OCI-LY1 (cell line): ENCODE results near the gene TRPM1.

ENCODE experiments used
- H2AFZ ChIP-seq: fragments of 200-600 bp; sonication (generic), shearing (Covaris generic); 2 replicates; pipeline ENCODE4 v1.6.0; 2014; ENCODE audit warnings: antibody characterized with exemption, mild to moderate bottlenecking, low read length
- H3F3A ChIP-seq: fragments of 200-600 bp; sonication (generic), shearing (Covaris generic); 2 replicates; pipeline ENCODE4 v1.6.0; 2014; ENCODE audit warnings: mild to moderate bottlenecking, antibody characterized with exemption, low read length, moderate library complexity; ENCODE audit not compliant: insufficient read depth
- H3K27ac ChIP-seq: fragments of 200-600 bp; sonication (generic); 2 replicates; pipeline ENCODE4 v1.5.1; 2014; ENCODE audit warnings: low read length, mixed run types, mild to moderate bottlenecking, low read depth; ENCODE audit not compliant: poor library complexity, severe bottlenecking
- H3K27me3 ChIP-seq: fragments of 200-600 bp; sonication (generic); 2 replicates; pipeline ENCODE4 v1.6.0; 2014; ENCODE audit warnings: antibody characterized with exemption, mild to moderate bottlenecking, low read length, moderate library complexity; ENCODE audit not compliant: insufficient read depth
- H3K36me3 ChIP-seq: fragments of 200-600 bp; sonication (generic); 2 replicates; pipeline ENCODE4 v1.6.1; 2014; ENCODE audit warnings: mild to moderate bottlenecking, antibody characterized with exemption, low read length, moderate library complexity, mixed read lengths; ENCODE audit not compliant: insufficient read depth
- H3K4me1 ChIP-seq: fragments of 200-600 bp; sonication (generic); 2 replicates; pipeline ENCODE4 v1.5.1; 2014; ENCODE audit warnings: mild to moderate bottlenecking, low read length, moderate library complexity; ENCODE audit not compliant: insufficient read depth, severe bottlenecking
- H3K4me2 ChIP-seq: fragments of 200-600 bp; sonication (generic), shearing (Covaris generic); 2 replicates; pipeline ENCODE4 v1.6.1; 2014; ENCODE audit warnings: low read length
- H3K4me3 ChIP-seq: fragments of 200-600 bp; sonication (generic); 2 replicates; pipeline ENCODE4 v1.5.1; 2014; ENCODE audit warnings: low read length, low read depth, mild to moderate bottlenecking, mixed read lengths; ENCODE audit not compliant: poor library complexity, severe bottlenecking
- H3K79me2 ChIP-seq: fragments of 200-600 bp; shearing (Covaris generic); 2 replicates; pipeline ENCODE4 v1.6.1; 2016; ENCODE audit warnings: mixed run types, low read length, mixed read lengths; ENCODE audit not compliant: insufficient read depth
- H3K9ac ChIP-seq: fragments of 200-600 bp; sonication (generic), shearing (Covaris generic); 2 replicates; pipeline ENCODE4 v1.6.1; 2014; ENCODE audit warnings: mild to moderate bottlenecking, low read length, mixed read lengths
- H3K9me2 ChIP-seq: fragments of 200-600 bp; sonication (generic), shearing (Covaris generic); 2 replicates; pipeline ENCODE4 v1.6.1; 2014; ENCODE audit warnings: low read depth, mild to moderate bottlenecking, low read length, mixed read lengths
- H3K9me3 ChIP-seq: fragments of 200-600 bp; shearing (Covaris generic); 2 replicates; pipeline ENCODE4 v1.6.1; 2014; ENCODE audit warnings: low read length, mixed read lengths
- H4K20me1 ChIP-seq: fragments of 200-600 bp; sonication (generic), shearing (Covaris generic); 2 replicates; pipeline ENCODE4 v1.6.0; 2016; ENCODE audit warnings: mild to moderate bottlenecking, low read length; ENCODE audit not compliant: insufficient read depth
- CTCF ChIP-seq: fragments of 200-600 bp; sonication (generic), shearing (Covaris generic); IDR thresholded peaks from 2 replicates; pipeline ENCODE4 v1.5.1; 2017; ENCODE audit warnings: mild to moderate bottlenecking, antibody characterized with exemption, low read length, moderate library complexity, mixed read lengths
- EZH2 ChIP-seq: fragments of 200-600 bp; sonication (generic), shearing (Covaris generic); IDR thresholded peaks from 2 replicates; pipeline ENCODE4 v1.8.0; 2017; ENCODE audit warnings: borderline replicate concordance, mixed run types, mild to moderate bottlenecking, antibody characterized with exemption, low read length, moderate library complexity, mixed read lengths

The TRPM1 gene

GRCh38 chr15:31042751-31043150 is 58.8 kb downstream of the TRPM1 start:
- H3K4me3 ChIP-seq: no peak overlapping the region
- no peaks in the 10 kb centered on the region for H4K20me1 ChIP-seq
- H3K4me2 ChIP-seq: no peak overlapping the region
- H3K27me3 ChIP-seq: no peaks in the 10 kb centered on the region; the same call in 1 of the 2 replicates
- H3K4me1 ChIP-seq: no peaks in the 10 kb centered on the region
- H3K9me3 ChIP-seq: peaks cover 5% of the 10 kb centered on the region; the same call in 1 of the 2 replicates
- H3K79me2 ChIP-seq: no peaks in the 10 kb centered on the region
- no peaks in the 10 kb centered on the region for H3F3A ChIP-seq
- no peak overlapping the region for H2AFZ ChIP-seq
- H3K9me2 ChIP-seq: no peaks in the 10 kb centered on the region
- TF ChIP-seq EZH2 (no peak), CTCF (no peak)
- no peak overlapping the region for H3K27ac ChIP-seq
- no peak overlapping the region for H3K9ac ChIP-seq
- H3K36me3 ChIP-seq: no peaks in the 10 kb centered on the region; the same call in 1 of the 2 replicates

- no peak overlapping the region for H3K9ac ChIP-seq
- H3K79me2 ChIP-seq: no peaks in the 10 kb centered on the region
- peaks cover 5% of the 10 kb centered on the region; the same call in 1 of the 2 replicates for H3K9me3 ChIP-seq
- H3K4me2 ChIP-seq: no peak overlapping the region
- H3F3A ChIP-seq: no peaks in the 10 kb centered on the region
- H3K9me2 ChIP-seq: no peaks in the 10 kb centered on the region
- no peak for TF ChIP-seq EZH2
- TF ChIP-seq CTCF: no peak
- H2AFZ ChIP-seq: no peak overlapping the region
- no peaks in the 10 kb centered on the region; the same call in 1 of the 2 replicates for H3K36me3 ChIP-seq
- H4K20me1 ChIP-seq: no peaks in the 10 kb centered on the region
- no peak overlapping the region for H3K4me3 ChIP-seq
- no peak overlapping the region for H3K27ac ChIP-seq
- H3K4me1 ChIP-seq: no peaks in the 10 kb centered on the region
- H3K27me3 ChIP-seq: no peaks in the 10 kb centered on the region; the same call in 1 of the 2 replicates
Measured at GRCh38 chr15:31041610-31042009, 59.9 kb downstream of the TRPM1 start.

- TF ChIP-seq CTCF: no peak
- no peak for TF ChIP-seq EZH2
- H3K36me3 ChIP-seq: no peaks in the 10 kb centered on the region; the same call in 1 of the 2 replicates
- no peaks in the 10 kb centered on the region for H3K79me2 ChIP-seq
- H4K20me1 ChIP-seq: no peaks in the 10 kb centered on the region
- H3K4me1 ChIP-seq: no peaks in the 10 kb centered on the region
- no peaks in the 10 kb centered on the region for H3K9me2 ChIP-seq
- H3K27me3 ChIP-seq: no peaks in the 10 kb centered on the region; the same call in 1 of the 2 replicates
- no peak overlapping the region for H2AFZ ChIP-seq
- H3K9ac ChIP-seq: no peak overlapping the region
- H3K27ac ChIP-seq: no peak overlapping the region
- H3K4me2 ChIP-seq: no peak overlapping the region
- H3K9me3 ChIP-seq: peaks cover 5% of the 10 kb centered on the region; the same call in 1 of the 2 replicates
- no peak overlapping the region for H3K4me3 ChIP-seq
- H3F3A ChIP-seq: no peaks in the 10 kb centered on the region
Measured at GRCh38 chr15:31040611-31041010, 60.9 kb downstream of the TRPM1 start.
